GM21390 (cell line): ENCODE measurements around the gene PSMD1.
A peak's percentile ranks its signal among the peaks of the same experiment; 100 is the strongest.
"Not testable (repeated sequence)": the region's sequence is repeated elsewhere in the genome, so short reads cannot be mapped to it uniquely, and the experiment has no call there.

Experiments
- ATAC-seq: cut with Tn5 transposase; IDR thresholded peaks from one replicate; pipeline ENCODE4 v1.9.1; 2021; ENCODE audit not compliant: unreplicated experiment

Gene PSMD1

DNA sequence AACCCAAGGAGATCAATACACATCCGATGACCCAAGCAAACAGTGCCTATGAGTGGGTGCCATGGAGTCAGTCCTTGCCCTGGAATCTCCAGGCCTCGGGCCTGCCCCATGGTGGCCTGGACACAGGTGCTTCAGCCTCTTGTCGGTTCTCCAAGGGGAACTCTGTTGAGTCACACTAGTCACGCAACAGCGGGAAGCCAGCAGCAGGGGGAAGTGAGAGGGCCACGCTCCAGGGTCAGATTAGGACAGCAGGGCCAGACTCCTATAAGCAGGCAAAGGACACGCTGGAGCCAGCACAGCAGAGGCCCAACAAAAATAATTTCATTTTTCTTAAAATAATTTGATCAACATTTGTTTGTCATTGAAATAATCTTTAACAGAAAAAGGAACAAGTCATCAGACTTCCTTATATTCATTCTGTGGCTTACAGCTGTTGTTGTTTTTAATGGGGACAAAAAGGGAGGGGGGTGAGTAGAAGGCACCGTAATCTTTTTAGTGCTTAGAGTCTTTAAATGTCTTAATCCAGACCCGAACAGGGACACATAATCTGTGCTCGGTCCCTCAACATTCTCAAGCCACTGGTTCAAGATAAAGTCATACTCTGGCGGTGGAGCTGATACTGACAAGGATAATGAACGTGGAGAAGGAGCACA, 125.3 kb downstream of the PSMD1 start:
- peak; percentile 49 for ATAC-seq

DNA sequence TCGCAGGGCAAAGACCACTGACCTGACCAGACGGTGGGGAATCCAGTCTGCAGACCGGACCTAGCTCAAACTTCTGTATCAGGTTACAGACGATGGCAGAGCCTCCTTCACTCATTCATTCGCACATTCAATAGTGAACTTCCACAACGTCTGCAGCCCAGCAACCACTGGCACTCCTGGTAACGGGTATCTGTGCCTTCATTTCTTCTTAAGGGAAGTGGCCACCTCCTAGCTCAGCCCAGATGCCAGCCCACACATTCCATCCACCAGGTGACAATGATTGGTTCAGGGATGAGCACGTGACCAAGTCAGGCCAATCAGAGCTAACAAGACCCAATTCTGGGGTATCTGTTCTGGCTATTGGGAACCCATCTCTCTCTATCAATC, 125.8 kb downstream of the PSMD1 start:
- ATAC-seq: no peak

DNA sequence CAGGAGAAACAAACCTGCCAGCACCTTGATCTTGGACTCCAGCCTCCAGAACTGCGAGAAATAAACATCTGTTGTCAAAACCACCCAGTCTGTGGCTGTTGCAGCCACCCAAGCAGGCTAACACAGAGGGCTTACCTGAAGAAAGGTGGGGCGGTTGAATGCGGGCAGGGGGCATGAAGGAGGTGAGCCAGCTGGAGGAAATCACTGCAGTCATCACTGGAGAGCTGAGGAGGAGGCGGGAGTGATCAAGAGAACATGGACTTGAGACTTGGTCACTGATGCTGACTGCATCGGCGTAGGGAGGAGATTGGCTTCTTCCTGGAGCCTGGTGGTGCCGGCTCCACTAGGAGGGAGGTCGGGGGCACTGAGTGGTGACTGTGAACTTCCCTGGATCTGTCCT, 127.2 kb downstream of the PSMD1 start:
- ATAC-seq: no peak

DNA sequence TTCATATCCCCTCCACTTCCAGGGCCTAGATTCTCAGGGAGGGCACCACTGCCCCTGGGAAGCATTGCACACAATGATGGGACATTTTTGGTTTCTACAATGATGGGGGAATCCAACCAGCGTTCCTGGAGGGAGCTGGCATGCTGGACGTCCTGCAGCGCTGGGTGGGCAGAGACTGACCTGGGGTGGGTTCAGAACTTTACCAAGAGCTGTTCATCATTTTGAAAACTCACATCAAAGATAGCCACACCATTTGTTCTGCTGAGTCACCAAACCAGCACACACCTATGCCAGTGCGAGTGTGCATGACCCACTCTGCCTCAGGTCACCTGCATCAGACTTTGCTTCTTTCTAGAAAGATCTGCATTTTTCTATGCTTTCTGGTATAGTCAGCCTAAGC, 127.7 kb downstream of the PSMD1 start:
- ATAC-seq: no peak

DNA sequence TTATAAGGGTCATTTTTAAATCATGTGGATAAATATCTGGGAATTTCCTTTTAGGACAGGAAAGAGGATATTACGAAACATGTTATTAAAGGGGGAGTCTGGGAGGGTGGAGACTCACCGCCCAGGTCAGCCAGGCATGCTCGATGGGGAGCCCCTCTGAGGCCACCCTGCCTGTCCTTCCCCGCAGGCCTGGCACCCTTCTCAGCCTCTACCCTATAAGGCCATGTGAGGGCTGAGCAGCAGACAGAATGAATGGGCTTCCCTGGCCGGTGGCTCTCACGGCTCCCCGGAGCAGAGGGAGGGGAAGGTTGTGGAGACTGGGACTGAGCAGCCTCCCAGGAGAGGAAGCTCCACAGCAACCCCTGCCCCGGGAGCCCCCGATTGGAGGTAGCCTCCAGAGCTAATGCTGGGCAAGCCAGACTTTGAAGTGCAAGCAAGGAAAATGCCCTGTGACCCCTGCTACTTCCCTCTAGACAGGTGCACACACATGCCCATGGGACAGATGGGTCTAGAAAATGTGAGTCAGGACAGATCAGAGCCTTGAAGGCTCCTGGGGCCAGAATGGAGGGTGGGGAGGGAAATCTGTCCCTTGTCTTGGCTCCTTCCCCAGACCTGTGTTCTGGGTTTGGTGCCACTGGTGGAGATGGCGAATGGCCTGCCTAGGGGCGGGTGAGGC, 128.5 kb downstream of the PSMD1 start:
- ATAC-seq: no peak

DNA sequence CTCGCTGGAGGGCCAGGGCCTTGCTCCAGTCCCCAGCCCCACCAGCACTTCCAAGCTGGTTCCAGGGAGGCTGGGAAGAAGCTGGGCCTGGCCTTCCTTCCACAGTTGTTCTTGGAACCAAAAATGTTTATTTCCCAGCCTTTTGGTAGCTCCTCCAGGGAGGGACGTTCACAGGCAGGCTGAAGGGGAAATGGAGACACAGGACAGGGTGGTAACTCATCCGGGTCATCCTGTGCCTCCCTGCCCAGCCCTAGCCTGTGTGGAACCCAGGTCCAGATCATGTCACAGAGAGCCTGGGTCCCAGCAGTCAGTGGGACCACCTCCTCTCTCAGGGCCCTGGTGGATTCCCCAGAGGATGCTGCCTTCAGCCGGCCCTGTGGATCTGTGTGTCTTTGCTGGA, 129.2 kb downstream of the PSMD1 start:
- ATAC-seq: no peak

DNA sequence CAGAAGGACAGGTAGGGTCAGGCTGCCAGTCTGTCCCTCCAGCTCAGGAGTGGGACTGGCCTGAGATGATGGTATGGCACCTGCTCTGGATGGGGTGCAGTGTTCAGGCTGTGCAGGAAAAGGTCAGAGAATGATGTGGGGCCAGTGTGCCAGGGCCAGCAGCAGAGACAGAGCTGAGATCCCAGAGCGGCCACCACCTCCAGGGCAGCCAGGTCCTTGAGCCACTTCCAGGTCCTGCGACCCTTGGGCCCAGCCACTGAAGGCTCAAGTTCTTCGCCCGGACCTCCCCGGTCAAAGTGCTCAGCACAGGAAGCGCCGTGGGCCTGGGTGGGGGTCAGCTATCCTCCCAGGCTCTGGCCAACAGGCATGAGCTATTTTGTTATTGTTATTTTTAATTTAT, 129.7 kb downstream of the PSMD1 start:
- no peak for ATAC-seq

DNA sequence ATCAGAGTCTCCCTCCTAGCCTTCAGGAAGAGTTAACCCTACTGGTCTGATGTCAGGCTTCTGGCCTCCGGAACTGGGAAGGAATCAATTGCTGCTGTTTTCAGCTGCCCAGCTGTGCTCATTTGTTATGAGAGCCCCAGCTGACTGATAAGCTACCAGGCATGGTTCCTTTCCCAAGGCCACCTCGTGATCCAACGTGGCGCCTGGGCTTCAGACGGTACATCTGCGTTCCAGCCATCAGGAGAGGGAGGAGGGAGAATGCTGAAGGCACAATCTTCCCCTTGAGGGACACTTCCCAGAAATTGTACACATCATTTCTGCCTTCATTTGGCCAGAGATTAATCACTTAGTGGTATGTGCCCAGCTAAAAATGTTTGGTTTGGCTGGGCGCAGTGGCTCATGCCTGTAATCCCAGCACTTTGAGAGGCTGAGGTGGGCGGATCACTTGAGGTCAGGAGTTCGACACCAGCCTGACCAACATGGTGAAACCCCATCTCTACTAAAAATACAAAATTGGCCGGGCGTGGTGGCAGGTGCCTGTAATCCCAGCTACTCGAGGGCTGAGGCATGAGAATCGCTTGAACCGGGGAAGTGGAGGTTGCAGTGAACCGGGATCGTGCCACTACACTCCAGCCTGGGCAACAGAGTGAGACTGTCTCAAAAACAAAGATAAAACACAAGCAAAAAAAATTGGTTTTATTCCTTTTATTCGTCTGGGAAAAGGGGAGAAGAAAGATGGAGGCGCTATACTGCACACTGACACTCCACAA, 131.3 kb downstream of the PSMD1 start:
- ATAC-seq: no peak

DNA sequence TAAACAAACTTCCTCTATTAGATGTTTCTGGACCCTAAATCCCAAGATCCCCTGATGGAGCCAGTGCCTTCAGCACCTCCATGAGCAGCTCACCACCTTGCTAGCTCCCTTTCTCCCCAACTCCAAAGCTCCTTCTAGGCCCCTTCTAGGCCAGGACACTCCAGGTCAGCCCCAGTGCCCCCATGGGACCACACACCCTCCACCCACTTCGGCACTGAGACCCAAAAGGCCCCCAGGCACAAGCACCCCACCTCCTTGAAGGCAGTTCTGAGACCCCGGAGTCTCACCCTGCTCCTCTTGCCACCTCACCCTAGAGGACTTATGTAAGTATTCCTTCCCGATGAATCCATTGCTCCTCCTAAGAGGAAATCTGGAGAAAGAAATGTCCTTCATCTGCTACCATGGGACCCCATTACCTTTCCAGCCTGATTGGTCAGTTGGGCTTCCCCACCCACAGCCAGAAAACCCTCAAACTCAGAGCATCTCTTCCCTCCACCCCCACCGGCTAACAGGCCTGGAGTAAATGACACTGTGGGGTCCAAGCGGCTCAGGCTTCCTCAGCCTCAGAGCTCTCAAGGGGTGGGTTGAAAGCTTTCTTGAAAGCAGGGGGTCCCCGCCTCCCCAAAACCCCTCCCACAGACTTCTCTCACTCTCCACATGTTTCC, 132.0 kb downstream of the PSMD1 start:
- ATAC-seq: no peak

DNA sequence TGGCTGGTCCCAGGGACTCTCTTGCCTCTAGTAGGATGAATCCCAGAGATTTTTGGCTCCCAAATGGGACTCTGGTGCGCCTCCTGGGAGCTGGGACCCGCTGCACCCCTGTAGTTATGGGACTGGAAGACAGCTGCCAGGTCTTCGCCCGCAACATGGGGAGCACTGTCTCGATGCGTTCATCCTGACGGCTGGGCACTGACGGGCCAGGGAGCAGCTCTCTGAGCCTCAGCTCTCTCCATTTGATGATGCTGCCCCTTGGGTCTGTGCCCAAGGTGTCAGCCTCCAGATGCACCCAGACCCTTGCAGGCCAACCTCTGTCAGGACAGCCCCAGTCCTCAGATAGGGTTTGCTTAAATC, 132.5 kb downstream of the PSMD1 start:
- no peak for ATAC-seq

DNA sequence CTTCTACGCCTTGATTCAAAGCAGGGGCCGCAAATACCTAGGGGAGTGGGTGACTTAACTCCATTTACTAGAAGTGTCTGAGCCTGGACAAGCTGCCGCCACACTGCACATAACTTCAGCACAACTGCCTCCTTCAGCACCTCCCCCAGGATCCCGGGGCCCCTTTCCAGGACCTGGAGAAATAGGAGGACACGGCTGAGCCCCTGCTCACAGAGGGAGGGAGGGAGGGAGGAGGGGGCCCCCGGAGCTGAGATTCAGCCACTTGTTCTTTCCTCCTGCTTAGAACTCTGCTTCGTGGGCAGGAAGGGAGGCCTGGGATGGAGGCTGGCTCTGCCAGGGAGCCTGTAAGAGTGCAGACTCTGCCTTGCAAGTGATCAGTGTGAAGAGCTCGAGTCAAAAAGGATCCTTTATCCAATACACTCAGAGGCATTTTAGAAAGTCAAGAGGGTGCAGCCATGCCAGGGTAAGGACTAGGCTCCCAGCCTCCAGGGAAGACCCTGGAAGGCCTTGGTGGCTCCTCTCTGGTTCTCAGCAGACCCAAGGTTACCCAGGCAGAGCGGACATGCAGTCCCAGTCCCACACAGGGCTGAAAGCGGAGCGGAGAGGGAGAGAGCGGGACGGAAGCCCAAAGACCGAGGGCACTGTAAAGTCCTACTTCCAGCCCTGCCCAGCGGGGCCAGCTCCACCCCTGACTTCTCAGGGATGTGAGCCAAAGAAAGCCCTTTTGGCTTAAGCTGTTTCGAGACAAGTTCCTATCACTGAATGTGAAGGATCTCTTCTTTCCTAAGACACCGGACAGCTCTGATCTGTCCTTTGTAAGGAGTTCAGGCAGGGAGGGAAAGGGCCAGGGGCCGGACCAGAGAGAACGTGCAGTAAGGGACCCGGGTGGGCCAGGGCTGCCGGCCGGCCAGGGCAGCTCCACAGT, 133.2 kb downstream of the PSMD1 start:
- ATAC-seq: no peak

DNA sequence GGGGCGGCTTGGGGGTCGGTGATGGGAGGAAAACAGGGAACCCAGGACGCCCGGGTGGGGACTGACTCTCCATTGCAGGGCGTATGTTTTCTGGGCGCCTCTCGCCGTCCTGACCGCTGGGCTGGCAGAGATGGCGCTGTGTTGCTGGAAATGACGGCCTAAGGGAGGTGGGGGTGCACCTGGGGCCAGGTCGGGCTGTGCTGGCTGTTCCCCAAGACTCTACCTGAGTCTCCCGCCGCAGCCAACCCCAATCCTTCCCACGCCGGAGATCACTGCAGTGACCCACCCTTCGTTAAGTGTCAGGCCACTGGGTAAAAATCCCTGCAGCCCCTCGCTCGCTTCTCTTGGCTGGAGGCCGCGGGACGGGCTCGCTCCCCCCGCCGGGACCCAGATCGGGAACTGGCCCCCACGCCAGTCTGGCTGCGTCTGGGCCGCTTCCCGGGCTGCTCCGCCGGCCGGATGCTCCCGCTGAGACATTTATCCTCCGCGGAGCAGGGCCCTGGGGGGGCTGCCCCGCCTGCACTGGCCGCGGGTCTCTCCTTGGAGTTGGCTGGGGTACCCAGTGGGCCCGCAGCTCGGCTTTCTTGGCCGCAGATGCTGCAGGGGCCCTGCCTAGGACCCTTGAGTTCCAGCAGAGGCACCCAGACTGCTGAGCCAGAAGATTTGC, 134.0 kb downstream of the PSMD1 start:
- no peak for ATAC-seq

DNA sequence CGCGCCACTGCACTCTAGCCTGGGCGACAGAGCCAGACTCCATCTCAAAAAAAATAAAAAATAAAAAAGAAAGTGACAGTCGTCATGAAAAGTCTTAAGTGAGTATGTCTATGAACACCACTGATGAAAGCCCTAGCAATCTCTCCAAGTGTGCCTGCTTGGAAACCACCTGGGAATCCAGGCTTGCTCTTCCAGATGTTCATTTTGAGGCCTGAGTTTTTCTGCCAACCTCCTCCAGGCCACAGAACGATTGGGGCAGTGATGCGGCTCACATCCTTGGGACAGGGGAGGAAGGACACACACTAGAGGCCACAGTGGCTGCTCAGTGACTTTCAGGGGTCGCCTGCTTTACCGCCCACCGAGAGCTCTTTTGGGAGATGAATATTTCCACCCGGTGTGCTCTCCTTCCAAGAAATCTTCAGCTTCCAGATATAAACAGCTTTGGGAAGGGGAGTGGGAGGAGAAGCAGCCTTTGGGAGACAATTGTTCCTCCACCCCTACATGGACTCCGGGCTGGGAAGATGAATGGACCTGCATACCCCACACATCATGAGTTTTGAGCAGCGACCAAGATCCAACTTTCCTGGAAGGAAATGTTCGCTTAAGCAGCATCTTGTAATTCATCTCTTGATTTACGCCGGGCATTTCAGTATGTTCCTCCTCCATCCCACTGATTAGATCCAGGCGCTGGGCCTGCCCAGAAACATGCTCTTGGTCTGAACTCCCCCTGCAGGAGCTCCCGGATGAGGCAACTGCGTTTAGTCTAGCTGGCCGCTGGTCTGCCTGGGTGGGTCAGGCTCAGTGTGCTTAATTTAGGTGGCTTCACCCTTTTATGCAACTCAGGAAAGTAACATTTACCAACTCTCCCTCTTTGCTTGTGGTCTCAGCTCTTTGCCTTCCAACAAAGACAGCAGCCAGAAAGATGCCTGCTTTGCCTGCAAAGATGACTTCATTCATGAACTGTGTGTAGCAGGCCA, 135.5 kb downstream of the PSMD1 start:
- no peak for ATAC-seq

DNA sequence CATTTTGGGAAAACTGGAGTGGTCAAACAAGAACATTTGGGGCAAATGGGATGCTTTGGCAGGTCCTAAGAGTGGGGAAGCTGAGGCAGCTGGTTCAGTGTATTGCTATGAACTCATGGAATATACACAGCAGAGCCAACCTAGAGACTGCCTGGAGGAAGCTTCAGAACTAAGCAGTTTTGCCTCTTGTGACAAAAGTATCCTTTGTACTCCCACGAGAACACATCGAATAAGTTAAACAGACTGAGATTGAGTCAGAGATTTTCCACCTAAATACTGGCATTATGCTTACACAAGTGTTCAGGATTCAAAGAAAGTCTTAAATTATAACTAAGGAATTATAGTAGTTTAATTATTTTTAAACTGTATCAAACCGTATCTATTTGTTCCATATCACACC, 136.5 kb downstream of the PSMD1 start:
- no peak for ATAC-seq

DNA sequence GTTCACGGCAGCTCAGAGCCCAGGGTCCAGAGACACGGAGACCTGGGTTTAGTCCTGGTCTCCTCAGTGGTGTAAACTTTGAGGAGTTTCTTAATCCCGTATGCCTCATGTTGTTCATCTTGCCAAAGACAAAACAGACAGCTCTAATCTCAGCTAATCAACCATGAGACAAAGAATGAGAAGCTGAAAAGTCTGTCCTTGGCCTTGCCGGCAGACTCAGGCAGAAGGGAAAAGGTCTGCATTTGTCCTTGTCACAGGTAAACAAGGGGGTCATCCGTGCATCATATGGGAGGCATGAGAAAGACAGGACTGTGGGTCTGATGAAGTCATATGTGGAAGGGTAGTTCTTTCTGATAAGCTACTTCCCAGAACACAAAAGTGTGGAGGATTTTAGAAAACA, 139.9 kb downstream of the PSMD1 start:
- ATAC-seq: no peak

DNA sequence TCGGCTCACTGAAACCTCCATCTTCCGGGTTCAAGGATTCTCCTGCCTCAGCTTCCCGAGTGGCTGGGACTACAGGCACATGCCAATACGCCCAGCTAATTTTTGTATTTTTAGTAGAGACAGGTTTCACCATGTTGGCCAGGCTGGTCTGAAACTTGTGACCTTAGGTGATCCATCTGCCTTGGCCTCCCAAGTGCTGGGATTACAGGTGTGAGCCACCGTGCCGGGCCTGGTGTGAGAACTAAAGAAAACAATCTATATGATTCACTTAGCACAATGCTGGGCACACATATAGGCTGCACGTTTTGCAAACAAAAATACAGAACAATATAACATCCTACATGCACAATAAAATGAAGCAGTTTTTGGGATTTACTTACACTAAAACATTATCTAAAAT, 140.5 kb downstream of the PSMD1 start:
- not testable (repeated sequence) for ATAC-seq

DNA sequence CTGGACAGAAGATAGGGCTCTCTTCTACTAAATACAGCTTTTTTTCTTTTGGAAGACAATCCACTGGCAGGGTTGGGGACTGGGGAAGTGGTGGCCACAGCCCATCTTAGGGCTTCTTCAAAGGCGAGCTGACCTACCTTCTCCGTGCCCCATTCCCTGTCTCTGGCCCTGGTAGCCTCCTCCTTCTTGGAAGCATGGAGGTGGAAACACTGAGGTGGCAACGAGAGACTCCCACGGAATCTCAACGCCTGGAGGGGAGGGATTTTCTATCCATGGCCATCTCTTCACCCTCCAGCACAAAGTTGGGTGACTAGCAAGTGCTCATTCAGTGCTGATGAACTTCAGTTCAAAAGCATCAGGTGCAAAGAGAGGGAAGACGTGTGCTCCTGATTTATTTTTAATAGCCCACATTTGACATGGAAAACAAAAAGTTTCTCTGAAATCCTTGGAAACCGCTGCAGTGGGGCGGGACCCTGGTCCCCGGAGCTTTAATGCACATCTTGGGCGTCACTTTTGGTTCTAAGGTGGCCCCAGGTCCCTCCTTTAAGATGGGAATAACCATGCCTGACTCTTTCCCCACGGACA, 141.1 kb downstream of the PSMD1 start:
- ATAC-seq: no peak

DNA sequence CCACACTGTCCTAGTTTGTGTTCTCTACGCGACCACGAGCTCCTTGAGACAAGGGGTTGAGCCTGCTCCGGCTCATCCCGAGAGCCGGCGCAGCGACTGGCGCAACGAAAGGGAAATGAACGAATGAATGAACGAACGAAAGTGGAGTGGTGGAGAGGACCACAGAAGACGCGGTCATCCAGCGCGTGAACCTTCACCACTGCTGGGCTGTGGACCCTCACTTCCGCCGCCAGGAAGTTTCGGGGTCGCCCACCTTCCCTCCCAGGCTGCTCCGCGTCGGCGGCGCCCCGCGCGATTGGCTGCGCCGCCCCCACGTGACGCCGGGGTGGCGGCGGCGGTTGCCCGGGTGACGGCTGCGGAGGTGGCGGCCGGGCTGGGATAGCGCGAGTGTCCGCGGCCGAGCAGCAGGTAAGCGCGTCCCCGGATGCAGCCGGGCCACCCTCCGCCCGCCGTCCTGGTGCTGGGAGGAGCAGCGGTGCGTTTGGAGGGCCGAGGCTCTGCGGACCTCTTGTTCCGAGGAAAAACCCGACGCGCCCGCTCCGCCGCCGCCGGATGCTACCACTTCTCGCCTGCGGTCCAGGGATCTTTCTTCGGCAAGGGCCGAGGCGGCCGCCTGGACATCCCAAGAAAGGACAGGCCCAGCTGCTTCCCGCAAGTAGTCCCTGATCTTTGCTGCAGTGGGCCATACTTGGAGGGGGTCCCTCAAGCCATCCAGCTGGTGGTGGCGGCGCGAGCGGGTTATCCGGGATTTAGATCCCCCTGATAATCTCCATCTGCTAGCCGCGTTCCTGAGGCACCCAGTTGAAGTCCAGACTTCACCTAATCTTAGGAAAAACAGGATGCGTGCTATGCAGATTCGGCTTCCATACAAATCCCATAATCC, 141.9 kb downstream of the PSMD1 start, which contains the start of gene ARMC9:
ARMC9 (plus strand) TSS at position 341 of the 883 bp plus-strand sequence. CDS start 7,608 bp downstream, outside the sequence.
- peak; percentile 98 for ATAC-seq
